DND-41 (cell line): ENCODE data around the gene PLXNC1.

Experiments used
- CTCF ChIP-seq: IDR thresholded peaks from 2 replicates; pipeline ENCODE4 v1.5.1; 2012; ENCODE audit warnings: borderline replicate concordance, low read length, moderate library complexity, mild to moderate bottlenecking; ENCODE audit not compliant: poor library complexity, severe bottlenecking; ENCODE audit errors: extremely low read depth
- EZH2 ChIP-seq: IDR thresholded peaks from 3 replicates; pipeline ENCODE4 v1.6.1; 2012; ENCODE audit warnings: borderline replicate concordance, low read depth, mild to moderate bottlenecking, moderate library complexity, low read length, inconsistent platforms; ENCODE audit not compliant: severe bottlenecking

GRCh38 chr12:94286583-94287244 is 138.3 kb downstream of the PLXNC1 start:
- TF ChIP-seq CTCF: no peak
- no peak for TF ChIP-seq EZH2
